SK-N-SH treated with all-trans-retinoic acid at 6 μM for 48 hours (cell line): ENCODE data around the gene CRELD1.

Experiments used
- ATAC-seq: fragments of 200-7000 bp; cut with Tn5 transposase; 3 replicates; pipeline ENCODE4 v1.9.1; 2020; ENCODE audit warnings: mild to moderate bottlenecking, moderate library complexity
- ARNTL ChIP-seq: fragments of 450-650 bp; formaldehyde crosslinking; IDR thresholded peaks from 2 replicates; pipeline ENCODE4 v1.5.0; 2020; ENCODE audit warnings: low read depth, mild to moderate bottlenecking, moderate library complexity, borderline replicate concordance
- BACH2 ChIP-seq: fragments of 250-450 bp; sonication (Bioruptor Pico); IDR thresholded peaks from 2 replicates; pipeline ENCODE4 v1.9.0; 2021; ENCODE audit warnings: mild to moderate bottlenecking, borderline replicate concordance
- CREB5 ChIP-seq: fragments of 250-450 bp; sonication (Bioruptor Pico); IDR thresholded peaks from 2 replicates; pipeline ENCODE4 v1.5.1; 2020; ENCODE audit warnings: low read depth, mild to moderate bottlenecking, moderate library complexity
- CSDC2 ChIP-seq: fragments of 250-450 bp; sonication (Bioruptor Pico); IDR thresholded peaks from 2 replicates; pipeline ENCODE4 v1.5.0; 2020; ENCODE audit warnings: mild to moderate bottlenecking, moderate library complexity
- CSRNP3 ChIP-seq: fragments of 250-450 bp; sonication (Bioruptor Pico); IDR thresholded peaks from 2 replicates; pipeline ENCODE4 v1.5.1; 2021; ENCODE audit warnings: mild to moderate bottlenecking, moderate library complexity
- ESRRG ChIP-seq: fragments of 250-450 bp; sonication (Bioruptor Pico); IDR thresholded peaks from 2 replicates; pipeline ENCODE4 v1.6.1; 2021; ENCODE audit warnings: mild to moderate bottlenecking
- GLIS3 ChIP-seq: fragments of 250-450 bp; sonication (Bioruptor Pico); IDR thresholded peaks from 2 replicates; pipeline ENCODE4 v1.5.0; 2020; ENCODE audit warnings: mild to moderate bottlenecking, moderate library complexity
- ISL1 ChIP-seq: fragments of 250-450 bp; sonication (Bioruptor Pico); IDR thresholded peaks from 2 replicates; pipeline ENCODE4 v2.1.2; 2022; ENCODE audit warnings: mild to moderate bottlenecking, moderate library complexity
- OSR1 ChIP-seq: fragments of 250-450 bp; sonication (Bioruptor Pico); IDR thresholded peaks from 2 replicates; pipeline ENCODE4 v1.8.0; 2022; ENCODE audit warnings: moderate library complexity, mild to moderate bottlenecking, inconsistent platforms
- POU6F1 ChIP-seq: fragments of 250-450 bp; sonication (Bioruptor Pico); IDR thresholded peaks from 2 replicates; pipeline ENCODE4 v1.8.0; 2021; ENCODE audit warnings: low read depth, mild to moderate bottlenecking, moderate library complexity, borderline replicate concordance
- PPARA ChIP-seq: fragments of 250-450 bp; sonication (Bioruptor Pico); IDR thresholded peaks from 2 replicates; pipeline ENCODE4 v1.5.0; 2020; ENCODE audit warnings: mild to moderate bottlenecking, borderline replicate concordance
- RARB ChIP-seq: fragments of 250-450 bp; sonication (Bioruptor Pico); IDR thresholded peaks from 2 replicates; pipeline ENCODE4 v1.8.0; 2021; ENCODE audit warnings: mild to moderate bottlenecking, moderate library complexity
- SNAI2 ChIP-seq: fragments of 250-450 bp; sonication (Bioruptor Pico); IDR thresholded peaks from 2 replicates; pipeline ENCODE4 v1.5.0; 2020; ENCODE audit warnings: mild to moderate bottlenecking, moderate library complexity
- TSHZ2 ChIP-seq: fragments of 250-450 bp; sonication (Bioruptor Pico); IDR thresholded peaks from 2 replicates; pipeline ENCODE4 v1.5.0; 2020; ENCODE audit warnings: mild to moderate bottlenecking, moderate library complexity
- ZC3H10 ChIP-seq: fragments of 250-450 bp; sonication (Bioruptor Pico); IDR thresholded peaks from 2 replicates; pipeline ENCODE4 v1.5.1; 2021; ENCODE audit warnings: mild to moderate bottlenecking, moderate library complexity
- ZFP3 ChIP-seq: fragments of 250-450 bp; sonication (Bioruptor Pico); IDR thresholded peaks from 2 replicates; pipeline ENCODE4 v1.5.0; 2020; ENCODE audit warnings: mild to moderate bottlenecking, moderate library complexity
- ZFP30 ChIP-seq: fragments of 450-650 bp; formaldehyde crosslinking; IDR thresholded peaks from 2 replicates; pipeline ENCODE4 v1.5.0; 2022; ENCODE audit warnings: mild to moderate bottlenecking, moderate library complexity
- ZNF70 ChIP-seq: fragments of 450-650 bp; formaldehyde crosslinking; IDR thresholded peaks from 2 replicates; pipeline ENCODE4 v1.5.0; 2020; ENCODE audit warnings: mild to moderate bottlenecking, moderate library complexity
- ZNF8 ChIP-seq: fragments of 450-650 bp; formaldehyde crosslinking; IDR thresholded peaks from 2 replicates; pipeline ENCODE4 v1.5.0; 2020; ENCODE audit warnings: mild to moderate bottlenecking, moderate library complexity
- TF ChIP-seq, protein P1 (sequence below): fragments of 250-450 bp; sonication (Bioruptor Pico); IDR thresholded peaks from 2 replicates; pipeline ENCODE4 v1.8.0; 2020; ENCODE audit warnings: mild to moderate bottlenecking, moderate library complexity, borderline replicate concordance

The CRELD1 gene

DNA sequence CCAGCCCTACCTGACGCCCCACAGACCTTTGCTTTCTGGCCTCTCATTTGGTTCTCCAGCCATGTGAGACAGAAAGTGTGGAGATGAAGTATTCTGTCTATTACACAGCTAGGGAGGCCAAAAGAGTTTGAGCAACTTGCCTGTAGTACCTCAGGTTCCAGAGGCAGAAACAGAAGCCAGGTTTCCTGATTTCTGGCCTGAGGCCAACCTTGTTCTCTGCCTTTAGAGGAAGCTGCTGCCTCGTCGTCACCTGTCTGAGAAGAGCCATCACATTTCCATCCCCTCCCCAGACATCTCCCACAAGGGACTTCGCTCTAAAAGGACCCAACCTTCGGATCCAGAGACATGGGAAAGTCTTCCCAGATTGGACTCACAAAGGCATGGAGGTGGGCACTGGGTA, 27.2 kb upstream of the CRELD1 start:
- TF ChIP-seq CREB5 (CRISPR knock-in tag) (no peak), TSHZ2 (CRISPR knock-in tag) (no peak), BACH2 (no peak), POU6F1 (no peak), ESRRG (no peak), ISL1 (CRISPR knock-in tag) (no peak), ZFP3 (no peak)
- ATAC-seq = no peak

- no peak for ATAC-seq
- TF ChIP-seq TSHZ2 (CRISPR knock-in tag) = no peak
- TF ChIP-seq OSR1 = no peak
- TF ChIP-seq ZC3H10 = no peak
- TF ChIP-seq CSDC2 = no peak
- TF ChIP-seq ARNTL (CRISPR knock-in tag) = no peak
- no peak for TF ChIP-seq CSRNP3 (CRISPR knock-in tag)
- TF ChIP-seq BACH2 = no peak
- TF ChIP-seq POU6F1 = no peak
- TF ChIP-seq ZFP30 (CRISPR knock-in tag) = no peak
- no peak for TF ChIP-seq PPARA (CRISPR knock-in tag)
- TF ChIP-seq ZFP3 = no peak
- no peak for TF ChIP-seq GLIS3 (CRISPR knock-in tag)
- TF ChIP-seq ISL1 (CRISPR knock-in tag) = no peak
- TF ChIP-seq ESRRG = no peak
- TF ChIP-seq SNAI2 = no peak
- no peak for TF ChIP-seq ZNF8 (CRISPR knock-in tag)
- TF ChIP-seq RARB (CRISPR knock-in tag) = no peak
- TF ChIP-seq ZNF70 (CRISPR knock-in tag) = no peak
- TF ChIP-seq, protein P1, sequence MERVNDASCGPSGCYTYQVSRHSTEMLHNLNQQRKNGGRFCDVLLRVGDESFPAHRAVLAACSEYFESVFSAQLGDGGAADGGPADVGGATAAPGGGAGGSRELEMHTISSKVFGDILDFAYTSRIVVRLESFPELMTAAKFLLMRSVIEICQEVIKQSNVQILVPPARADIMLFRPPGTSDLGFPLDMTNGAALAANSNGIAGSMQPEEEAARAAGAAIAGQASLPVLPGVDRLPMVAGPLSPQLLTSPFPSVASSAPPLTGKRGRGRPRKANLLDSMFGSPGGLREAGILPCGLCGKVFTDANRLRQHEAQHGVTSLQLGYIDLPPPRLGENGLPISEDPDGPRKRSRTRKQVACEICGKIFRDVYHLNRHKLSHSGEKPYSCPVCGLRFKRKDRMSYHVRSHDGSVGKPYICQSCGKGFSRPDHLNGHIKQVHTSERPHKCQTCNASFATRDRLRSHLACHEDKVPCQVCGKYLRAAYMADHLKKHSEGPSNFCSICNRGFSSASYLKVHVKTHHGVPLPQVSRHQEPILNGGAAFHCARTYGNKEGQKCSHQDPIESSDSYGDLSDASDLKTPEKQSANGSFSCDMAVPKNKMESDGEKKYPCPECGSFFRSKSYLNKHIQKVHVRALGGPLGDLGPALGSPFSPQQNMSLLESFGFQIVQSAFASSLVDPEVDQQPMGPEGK (CRISPR knock-in tag) = no peak
- TF ChIP-seq, all 23 proteins: peak for 0
These were observed 25.3 kb upstream of the CRELD1 start for GRCh38 chr3:9908286-9908685.
